SHP77 (cell line): ENCODE results near the gene PRKAG1.
A peak's percentile ranks its signal among the peaks of the same experiment; 100 is the strongest.

Experiments
- DNase-seq, 2 experiments: peaks; one replicate each; lab custom pipeline; 2025; lab: John Stamatoyannopoulos, UW

The PRKAG1 gene

DNA sequence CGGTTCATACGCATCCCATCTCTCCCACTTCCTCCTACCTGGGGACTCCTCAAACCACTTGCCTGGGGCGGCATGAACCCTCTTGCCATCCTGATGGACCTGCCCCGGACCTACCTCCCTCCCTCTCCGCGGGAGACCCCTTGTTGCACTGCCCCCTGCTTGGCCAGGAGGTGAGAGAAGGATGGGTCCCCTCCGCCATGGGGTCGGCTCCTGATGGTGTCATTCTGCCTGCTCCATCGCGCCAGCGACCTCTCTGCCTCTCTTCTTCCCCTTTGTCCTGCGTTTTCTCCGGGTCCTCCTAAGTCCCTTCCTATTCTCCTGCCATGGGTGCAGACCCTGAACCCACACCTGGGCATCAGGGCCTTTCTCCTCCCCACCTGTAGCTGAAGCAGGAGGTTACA lies 36.8 kb downstream of the PRKAG1 start:
- DNase-seq: no peak

DNA sequence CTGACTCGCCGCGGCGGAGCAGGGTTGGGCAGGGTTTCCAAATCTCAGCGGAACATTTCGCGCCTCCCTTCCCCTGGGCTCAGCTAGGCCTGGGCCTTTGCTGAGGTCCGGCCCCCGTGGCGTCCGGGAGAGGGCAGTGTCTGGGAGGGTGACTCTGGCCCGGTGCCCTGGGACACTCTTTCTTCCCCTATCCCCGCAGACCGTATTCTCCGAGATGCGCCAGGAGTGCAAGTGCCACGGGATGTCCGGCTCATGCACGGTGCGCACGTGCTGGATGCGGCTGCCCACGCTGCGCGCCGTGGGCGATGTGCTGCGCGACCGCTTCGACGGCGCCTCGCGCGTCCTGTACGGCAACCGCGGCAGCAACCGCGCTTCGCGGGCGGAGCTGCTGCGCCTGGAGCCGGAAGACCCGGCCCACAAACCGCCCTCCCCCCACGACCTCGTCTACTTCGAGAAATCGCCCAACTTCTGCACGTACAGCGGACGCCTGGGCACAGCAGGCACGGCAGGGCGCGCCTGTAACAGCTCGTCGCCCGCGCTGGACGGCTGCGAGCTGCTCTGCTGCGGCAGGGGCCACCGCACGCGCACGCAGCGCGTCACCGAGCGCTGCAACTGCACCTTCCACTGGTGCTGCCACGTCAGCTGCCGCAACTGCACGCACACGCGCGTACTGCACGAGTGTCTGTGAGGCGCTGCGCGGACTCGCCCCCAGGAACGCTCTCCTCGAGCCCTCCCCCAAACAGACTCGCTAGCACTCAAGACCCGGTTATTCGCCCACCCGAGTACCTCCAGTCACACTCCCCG lies 37.4 kb downstream of the PRKAG1 start:
- DNase-seq: no peak

DNA sequence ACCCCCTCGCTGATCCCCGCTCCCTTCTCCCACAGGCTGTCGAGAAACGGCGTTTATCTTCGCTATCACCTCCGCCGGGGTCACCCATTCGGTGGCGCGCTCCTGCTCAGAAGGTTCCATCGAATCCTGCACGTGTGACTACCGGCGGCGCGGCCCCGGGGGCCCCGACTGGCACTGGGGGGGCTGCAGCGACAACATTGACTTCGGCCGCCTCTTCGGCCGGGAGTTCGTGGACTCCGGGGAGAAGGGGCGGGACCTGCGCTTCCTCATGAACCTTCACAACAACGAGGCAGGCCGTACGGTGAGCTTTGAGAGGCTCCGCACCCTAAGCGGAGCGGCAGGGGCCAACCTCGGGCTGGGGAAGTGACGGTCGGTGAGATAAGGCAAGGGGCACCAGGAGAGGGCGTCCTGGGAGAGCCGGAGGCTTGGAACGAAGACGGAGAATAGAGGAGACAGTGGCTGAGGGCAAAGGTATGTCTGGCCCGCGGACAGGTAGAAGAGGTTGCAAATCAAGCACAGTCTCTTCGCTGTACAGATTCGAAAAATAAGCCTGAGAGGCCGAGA lies 38.1 kb downstream of the PRKAG1 start:
- no peak for DNase-seq

DNA sequence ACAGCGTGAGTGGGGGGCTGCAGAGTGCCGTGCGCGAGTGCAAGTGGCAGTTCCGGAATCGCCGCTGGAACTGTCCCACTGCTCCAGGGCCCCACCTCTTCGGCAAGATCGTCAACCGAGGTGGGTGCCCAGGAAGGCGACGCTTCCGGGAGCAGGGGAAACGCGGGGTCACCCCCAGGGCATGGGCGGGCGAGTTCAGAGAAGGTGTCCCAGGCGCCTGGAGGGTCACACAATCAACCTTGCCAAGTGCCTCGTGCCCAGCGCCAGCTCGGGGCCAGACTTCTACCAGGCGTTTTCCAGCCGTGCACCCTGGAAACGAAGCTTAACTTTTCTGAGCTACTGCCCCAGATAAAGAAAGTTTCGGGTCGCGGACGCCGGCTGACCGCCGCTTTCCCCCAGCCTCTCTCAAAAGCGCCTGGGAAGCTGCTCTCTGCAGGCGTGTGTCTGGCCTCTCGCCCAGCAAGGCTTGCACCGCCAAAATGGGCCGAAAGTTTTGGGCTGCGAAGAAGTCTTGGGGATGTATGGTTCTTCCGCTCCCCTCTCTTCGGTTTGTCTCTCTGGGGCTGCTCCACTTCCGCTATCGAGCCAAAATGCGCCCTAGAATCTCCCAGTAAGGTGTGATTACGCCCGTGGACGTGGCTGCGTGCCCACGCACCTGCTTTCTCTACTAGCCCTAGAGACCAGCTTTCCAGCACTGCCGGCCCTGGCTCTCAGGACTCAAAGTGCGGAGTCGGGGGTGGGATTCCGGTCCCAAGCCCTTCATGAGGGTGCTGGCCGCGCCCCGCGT lies 38.8 kb downstream of the PRKAG1 start:
- DNase-seq: no peak

DNA sequence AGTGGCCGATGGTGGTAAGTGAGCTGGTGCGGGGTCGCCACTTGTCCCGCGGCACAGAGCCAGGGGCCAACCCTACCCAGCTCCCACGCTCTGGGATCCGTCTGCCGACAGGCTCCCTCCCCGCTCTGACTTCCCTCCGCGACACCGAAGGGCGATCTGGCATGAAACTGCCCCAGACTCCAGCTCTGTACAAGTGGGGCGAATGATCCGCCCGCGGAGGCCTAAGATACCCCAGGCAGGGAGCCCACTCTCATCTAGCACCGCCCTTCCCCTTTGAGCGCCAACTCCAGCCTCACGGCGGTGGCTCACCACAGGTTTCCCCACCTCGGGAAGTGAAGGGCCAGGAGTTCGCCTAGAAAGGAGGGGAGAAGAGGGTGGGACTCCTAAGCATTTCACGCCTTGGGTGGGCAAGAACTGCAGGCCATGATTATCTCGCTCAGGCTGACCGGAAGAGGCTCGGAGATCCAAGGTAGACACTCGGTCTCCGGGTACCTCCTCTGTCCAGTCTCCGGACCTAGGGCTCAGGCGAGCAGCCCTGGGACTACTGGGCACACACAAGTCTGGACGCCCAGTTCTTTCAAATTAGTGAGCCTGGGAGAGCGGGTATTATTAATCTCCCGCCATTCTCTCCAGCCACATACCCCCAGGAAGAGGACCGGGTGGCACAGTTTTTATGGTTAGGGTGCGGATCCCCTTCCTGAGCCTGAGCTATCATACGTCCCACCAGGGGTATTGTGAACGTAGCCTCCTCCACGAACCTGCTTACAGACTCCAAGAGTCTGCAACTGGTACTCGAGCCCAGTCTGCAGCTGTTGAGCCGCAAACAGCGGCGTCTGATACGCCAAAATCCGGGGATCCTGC lies 39.6 kb downstream of the PRKAG1 start:
- no peak for DNase-seq

DNA sequence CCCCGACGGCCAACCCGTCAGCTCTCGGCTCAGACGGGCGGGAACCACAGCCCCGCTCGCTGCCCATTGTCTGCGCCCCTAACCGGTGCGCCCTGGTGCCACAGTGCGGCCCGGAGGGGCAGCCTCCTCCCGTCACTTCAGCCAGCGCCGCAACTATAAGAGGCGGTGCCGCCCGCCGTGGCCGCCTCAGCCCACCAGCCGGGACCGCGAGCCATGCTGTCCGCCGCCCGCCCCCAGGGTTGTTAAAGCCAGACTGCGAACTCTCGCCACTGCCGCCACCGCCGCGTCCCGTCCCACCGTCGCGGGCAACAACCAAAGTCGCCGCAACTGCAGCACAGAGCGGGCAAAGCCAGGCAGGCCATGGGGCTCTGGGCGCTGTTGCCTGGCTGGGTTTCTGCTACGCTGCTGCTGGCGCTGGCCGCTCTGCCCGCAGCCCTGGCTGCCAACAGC lies 40.3 kb downstream of the PRKAG1 start, which contains the start of gene WNT1:
WNT1 (plus strand) TSS at position 32 of the 450 bp plus-strand sequence; CDS start at position 361, 329 bp downstream.
- DNase-seq: no peak

DNA sequence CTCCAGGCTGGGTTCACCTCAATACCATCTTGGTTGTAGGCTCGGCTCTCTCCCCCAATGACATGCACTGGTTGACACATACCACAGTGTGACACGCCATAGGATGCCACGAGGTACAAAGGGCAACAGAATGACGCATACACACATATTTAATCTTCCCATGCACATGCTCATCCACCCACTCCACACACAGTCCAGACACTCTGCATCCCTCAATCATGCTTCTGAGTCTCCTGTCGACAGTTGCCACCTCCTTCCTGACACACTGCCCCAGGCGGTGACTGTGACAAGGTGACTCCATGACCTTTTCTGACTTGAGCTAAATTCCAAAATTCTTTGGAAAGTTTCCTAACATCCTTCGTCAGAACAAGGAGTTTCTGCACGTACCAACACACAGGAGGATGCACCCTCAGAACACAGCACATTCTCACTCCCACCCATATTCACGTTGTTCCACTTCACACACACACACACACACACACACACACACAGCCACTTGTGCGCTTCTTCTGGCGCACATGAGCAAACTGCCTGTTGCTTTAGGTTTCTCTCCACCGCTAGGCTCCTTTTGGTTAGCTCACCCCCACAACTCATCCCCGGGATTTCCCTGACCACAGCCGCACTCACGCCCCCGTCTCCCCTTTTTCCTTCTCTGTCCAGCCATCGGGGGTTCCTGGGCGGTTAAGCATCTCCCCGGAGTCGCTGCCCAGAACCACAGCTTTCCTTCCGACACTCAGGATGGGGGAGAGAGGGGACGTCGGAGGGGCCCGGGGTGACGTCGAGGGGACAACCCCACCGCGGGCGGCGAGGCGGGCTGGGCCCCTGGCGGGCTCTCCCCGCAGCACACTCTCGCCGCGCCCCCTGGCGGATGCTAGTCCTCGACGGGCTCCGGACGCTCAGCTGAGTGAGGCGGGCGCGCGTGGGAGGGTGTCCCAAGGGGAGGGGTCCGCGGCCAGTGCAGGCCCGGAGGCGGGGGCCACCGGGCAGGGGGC lies 41.0 kb downstream of the PRKAG1 start:
- DNase-seq: peak; percentile 17 to 37

DNA sequence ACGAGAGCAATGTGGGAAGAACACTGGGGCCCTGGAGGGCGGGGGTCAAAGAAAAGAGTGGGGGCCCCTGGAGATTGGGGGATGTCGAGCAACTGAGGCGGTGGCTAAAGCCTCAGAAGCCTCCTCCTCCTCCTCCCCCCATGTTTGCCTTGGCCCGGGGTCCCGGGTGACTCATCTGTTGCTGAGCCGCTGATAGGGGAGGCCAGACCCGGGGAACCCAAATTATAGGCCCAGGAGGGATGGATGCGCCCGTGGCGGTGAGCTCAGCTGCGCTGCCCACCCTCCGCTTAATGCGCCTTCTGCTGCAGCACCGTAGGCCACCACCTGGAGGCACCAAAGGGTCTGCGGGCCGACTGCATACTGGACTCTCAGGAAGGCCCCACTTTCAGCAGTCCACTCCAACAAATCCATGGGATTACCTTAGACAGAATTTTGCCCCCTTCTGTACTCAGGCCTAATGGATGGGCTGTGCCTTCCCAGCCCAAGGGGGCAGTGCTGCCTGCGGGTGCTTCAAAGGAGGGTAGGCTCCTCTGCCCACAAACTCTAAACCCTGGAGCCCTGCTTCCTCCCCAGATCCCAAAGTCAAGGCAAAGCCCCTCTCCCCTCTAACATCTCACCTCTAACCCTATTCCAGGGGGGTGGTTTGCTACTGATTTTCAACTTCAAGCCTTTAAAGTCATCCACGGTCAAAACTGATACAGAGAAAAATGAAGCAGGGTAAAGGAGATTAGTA lies 44.5 kb downstream of the PRKAG1 start:
- no peak for DNase-seq

DNA sequence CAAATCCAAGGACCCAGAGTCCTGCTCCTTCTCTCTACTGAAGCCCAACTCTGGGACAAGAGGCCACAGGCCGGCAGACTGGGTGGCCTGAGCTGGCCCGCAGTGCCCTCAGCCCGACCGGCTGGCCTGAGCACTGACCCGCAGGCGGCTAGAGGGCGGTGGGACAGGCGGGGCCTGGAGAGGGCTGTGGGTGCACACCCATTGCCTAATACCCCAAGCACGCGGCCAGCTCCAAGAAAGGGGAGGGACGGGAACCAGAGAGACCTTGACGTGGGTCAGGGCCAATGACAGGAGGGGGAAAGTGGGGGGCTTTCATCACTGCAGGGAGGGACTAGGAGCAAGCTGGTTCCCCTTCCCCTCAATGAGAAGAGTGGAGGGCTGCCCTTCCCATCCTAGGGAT lies 45.0 kb downstream of the PRKAG1 start:
- DNase-seq: no peak

DNA sequence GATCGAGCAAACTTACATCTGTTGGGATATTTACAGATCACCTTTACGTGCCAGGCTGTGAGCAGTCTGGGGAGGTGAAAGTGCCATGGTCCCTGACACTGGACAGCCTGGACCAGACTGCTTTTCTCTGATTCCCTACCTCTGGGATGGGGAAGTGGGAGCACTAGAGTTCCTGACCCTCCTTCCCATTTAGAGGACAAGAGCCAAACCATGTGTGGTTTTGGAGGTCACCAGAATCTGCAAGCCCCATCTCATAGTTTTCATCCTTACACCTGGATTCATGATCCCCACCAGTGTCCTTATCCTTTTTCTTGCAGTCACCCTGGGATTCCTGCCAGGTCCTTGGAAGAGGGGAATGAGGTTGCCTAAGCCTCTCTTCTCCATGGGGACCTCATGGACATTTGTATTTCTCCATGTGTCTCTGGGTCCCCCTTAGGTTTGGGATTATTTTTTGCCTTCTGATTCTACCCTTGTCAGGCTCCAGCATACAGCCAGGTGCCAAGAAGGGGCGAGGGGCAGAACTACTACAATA lies 45.6 kb downstream of the PRKAG1 start:
- DNase-seq: no peak

DNA sequence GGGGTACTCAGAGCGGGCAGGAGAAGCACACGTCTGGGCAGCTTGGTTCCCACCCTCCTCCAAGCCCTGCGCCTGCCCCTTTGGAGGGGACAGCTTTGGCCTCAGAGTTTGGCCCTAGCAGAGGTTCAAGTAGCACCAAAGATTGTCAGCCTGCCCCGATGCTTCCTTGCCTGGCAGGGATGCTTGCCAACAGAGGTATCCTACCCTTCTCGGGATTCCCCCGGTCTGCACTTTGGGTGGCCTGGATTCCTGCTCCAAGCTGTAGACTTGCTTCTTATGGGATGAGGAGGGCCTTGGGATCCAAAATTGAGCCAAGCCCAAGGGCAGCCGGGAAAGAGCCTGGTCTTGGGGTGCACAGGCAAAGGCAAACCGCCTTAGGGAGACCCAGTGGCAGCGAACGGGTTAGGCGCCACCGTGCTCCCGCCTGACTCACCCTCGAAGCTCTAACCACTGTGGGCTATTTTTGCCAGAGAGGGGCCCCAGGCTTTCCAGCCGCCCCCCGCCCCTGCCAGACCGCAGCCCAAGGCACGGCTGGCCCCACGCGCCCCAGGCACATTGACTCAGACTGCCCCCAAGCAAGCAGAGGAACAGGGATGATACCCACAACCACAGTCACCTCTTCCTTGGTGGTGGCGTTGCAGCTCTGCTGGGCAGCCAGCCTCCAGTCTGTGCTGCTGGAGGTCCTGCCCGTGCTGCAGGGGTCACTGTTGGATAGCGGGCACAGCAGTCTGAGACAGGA lies 46.2 kb downstream of the PRKAG1 start:
- DNase-seq: no peak

DNA sequence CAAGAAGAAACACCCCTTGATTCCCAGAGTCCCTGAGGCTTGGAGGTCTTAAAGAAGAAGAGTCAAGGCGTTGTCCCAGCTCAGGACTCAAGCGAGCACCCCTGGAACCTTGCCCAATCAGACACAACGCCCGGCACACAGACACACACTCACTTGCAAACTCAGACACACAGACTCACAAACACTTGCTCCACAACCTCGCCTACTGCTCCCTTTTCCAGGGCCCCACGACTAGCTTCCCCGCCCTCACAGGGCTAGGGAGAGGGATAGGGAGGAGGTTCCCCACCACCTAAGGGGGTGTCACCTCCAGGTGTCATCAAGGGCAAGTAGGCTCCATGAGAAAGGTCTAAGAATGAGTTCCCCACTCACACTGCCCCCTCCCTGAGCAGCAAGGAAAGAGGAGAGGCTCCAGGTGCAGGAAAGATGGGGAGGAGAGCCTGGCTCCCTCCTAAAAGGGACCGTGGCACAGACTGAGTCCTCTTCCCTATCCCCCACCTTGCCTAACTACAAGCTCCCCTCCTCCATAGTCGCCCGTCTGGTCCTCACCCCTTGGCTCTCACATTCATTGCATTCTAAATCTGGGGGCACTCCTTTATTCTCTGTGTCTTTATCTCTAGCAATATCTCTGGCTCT lies 47.8 kb downstream of the PRKAG1 start:
- DNase-seq: no peak

DNA sequence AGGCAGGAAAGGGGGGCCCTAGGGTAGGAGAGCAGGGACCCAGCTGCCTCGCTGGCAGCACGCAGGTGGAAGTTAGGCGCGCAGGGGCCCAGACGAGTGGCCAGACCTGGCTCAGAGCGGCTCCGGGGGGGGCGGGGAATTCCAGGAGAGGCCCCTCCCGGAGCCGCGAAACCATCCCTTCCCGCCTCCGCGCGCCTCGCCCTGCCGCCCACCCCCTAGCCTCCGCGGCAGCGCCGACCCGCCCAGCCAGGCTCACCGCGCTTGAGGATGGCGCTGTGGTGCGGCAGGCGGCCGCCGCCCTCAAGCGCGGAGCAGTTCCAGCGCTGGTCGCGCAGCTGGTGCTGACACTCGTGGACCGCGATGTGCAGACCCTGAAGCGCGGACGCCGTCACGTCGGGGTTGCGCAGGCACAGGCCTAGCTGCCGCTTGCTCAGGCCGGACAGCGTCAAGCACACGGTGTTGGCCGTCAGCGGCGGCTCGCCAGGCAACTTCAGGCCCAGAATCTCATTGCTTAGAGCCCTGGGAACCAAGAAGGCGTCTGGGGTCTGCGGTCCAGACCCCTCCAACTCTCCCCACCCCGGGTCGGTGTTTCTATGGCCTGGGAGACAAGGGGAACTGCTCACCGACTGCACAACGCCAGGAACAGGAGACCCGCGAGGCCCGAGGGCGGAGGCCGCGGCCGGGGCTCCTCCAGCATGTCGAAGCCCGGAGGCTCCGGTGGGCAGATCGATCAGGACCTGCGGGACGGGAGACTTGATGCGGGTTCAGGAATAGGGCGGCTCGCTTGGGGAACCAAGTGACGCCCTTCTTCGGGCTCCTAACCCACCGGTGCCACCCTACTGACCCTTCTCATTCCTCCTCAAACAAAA lies 48.5 kb downstream of the PRKAG1 start:
- DNase-seq: no peak

DNA sequence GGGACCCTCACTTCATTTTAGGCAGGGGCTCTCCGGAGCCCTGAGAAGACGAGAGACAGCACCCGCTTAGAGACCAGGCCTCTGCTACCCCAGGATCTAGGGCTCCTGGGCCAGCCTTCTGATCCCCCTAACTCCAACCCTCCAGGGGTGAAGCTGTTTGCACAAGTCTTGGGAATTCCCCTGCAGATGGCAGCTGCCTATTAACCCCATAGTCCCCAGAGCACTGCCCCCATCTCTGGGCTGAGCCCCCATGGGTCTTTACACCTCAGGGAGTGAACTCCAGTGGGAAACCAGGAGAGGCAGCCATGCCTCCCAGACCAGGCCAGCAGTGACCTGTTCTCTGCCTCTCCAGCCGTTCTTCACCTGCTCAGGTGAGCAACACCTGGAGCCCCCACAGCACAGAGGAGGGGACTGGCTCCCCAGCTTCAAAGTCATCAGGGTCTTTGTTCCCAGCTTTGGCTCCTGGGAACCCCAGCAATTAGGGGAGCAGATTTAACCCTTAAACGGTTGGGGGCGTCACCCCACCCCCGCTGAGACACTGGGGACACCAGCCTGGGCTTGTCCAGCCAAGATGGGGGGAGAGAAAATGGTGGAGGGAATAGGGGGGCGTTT lies 49.3 kb downstream of the PRKAG1 start:
- DNase-seq: no peak

DNA sequence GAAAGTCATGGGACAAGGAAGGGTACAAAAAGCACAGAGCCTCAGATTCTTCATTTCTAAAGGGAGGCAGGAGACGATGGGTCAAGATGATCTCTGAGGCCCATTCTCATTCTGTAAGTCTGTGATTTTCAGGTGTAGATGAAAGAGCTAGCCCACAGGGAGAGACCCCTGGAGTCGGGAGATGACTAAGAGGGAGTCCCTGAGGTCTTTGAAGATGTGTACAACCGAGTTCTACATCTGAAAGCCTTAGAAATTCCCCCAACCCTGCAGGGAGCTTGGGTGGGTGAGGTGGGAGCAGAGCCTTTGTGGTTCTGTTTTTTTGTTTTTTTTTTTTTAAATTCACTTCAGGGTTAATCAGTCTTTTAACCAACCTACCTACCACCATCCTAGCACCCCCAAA lies 50.1 kb downstream of the PRKAG1 start:
- no peak for DNase-seq

DNA sequence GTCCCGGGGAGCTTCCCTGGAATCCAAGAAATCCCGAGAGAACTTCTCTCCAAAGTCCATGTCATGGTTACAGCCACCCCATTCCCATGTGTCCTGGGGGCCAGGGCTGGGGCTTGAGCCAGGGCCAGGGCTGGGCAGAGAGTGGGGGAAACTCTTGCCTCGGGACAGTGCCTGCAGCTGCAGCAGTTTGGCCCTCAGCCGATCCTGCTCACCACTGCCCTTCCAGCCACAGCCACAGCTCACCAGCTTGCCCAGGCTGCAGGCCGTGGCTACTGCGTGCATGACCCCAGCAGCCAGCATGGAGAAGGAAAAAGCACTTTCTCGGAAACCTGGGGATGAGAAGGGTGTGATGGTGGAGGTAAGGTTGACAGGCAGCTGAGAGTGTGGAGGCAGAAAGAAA lies 50.6 kb downstream of the PRKAG1 start:
- DNase-seq: no peak
